Neural progenitor cell (in vitro differentiated cells): ENCODE measurements around the gene DOCK11. TPM values are rescaled to one million over a fixed set of nuclear protein-coding genes. Genes with fewer than 3 reads are reported as not detected.

Source experiments
- DNase-seq: peaks from one replicate; pipeline ENCODE4 v3.0.0-alpha.2; 2016; ENCODE audit warnings: low spot score
- H2AFZ ChIP-seq: fragments of 200-600 bp; sonication (generic); replicated peaks from 2 replicates; pipeline ENCODE4 v1.6.1; 2016; ENCODE audit warnings: antibody characterized with exemption
- H3F3A ChIP-seq: fragments of 200-600 bp; sonication (generic); 2 replicates; pipeline ENCODE4 v1.6.1; 2016; ENCODE audit warnings: antibody characterized with exemption, low read depth
- H3K27ac ChIP-seq: fragments of 200-600 bp; sonication (generic); 2 replicates; pipeline ENCODE4 v1.5.1; 2016; ENCODE audit warnings: mild to moderate bottlenecking
- H3K27me3 ChIP-seq: fragments of 200-600 bp; sonication (generic); 2 replicates; pipeline ENCODE4 v1.6.1; 2016; ENCODE audit warnings: mild to moderate bottlenecking, moderate library complexity
- H3K36me3 ChIP-seq: fragments of 200-600 bp; sonication (generic); 2 replicates; pipeline ENCODE4 v1.5.1; 2016
- H3K4me1 ChIP-seq: fragments of 200-600 bp; sonication (generic); 2 replicates; pipeline ENCODE4 v1.6.1; 2016; ENCODE audit warnings: mixed run types
- H3K4me2 ChIP-seq: fragments of 200-600 bp; sonication (generic); 2 replicates; pipeline ENCODE4 v1.6.1; 2016
- H3K4me3 ChIP-seq: fragments of 200-600 bp; sonication (generic); 2 replicates; pipeline ENCODE4 v1.5.1; 2016
- H3K79me2 ChIP-seq: fragments of 200-600 bp; sonication (generic); 2 replicates; pipeline ENCODE4 v1.6.1; 2016; ENCODE audit warnings: low read depth
- H3K9ac ChIP-seq: fragments of 200-600 bp; sonication (generic); 2 replicates; pipeline ENCODE4 v1.6.1; 2016
- H3K9me3 ChIP-seq: fragments of 200-600 bp; sonication (generic); 2 replicates; pipeline ENCODE4 v1.5.1; 2016; ENCODE audit warnings: low read depth
- H4K20me1 ChIP-seq: fragments of 200-600 bp; sonication (generic); 2 replicates; pipeline ENCODE4 v1.6.1; 2016; ENCODE audit warnings: low read depth
- H3K27ac Mint-ChIP-seq: 3 replicates; pipeline ENCODE4 v1.8.0; 2021; ENCODE audit warnings: mixed read lengths
- H3K27me3 Mint-ChIP-seq: 2 replicates; pipeline ENCODE4 v1.8.0; 2022; ENCODE audit warnings: low read depth, mild to moderate bottlenecking, inconsistent platforms, moderate library complexity, mixed read lengths; ENCODE audit not compliant: insufficient read depth
- H3K36me3 Mint-ChIP-seq: 3 replicates; pipeline ENCODE4 v1.8.0; 2021; ENCODE audit warnings: mixed read lengths
- H3K4me1 Mint-ChIP-seq: 3 replicates; pipeline ENCODE4 v1.8.0; 2021; ENCODE audit warnings: mixed read lengths
- H3K4me3 Mint-ChIP-seq: 3 replicates; pipeline ENCODE4 v1.8.0; 2021; ENCODE audit warnings: mild to moderate bottlenecking, moderate library complexity, mixed read lengths
- H3K9me3 Mint-ChIP-seq: 3 replicates; pipeline ENCODE4 v1.8.0; 2020; ENCODE audit warnings: mixed read lengths
- EZH2 ChIP-seq: fragments of 200-600 bp; sonication (generic); IDR thresholded peaks from 2 replicates; pipeline ENCODE4 v1.6.1; 2017; ENCODE audit warnings: antibody characterized with exemption, mild to moderate bottlenecking, moderate library complexity
- EZH2phosphoT487 ChIP-seq: fragments of 200-600 bp; sonication (generic); IDR thresholded peaks from 2 replicates; pipeline ENCODE4 v1.6.1; 2017; ENCODE audit warnings: antibody characterized with exemption
- total RNA-seq: library from RNA; depleted of rRNA; stranded (reverse); fragments of >200 nt; gene quantifications from 2 replicates; pipeline ENCODE4 v1.2.3, GENCODE V29; 2015; ENCODE audit warnings: low replicate concordance
- TF ChIP-seq, protein P1 (sequence below): fragments of 200-600 bp; sonication (generic); IDR thresholded peaks from 2 replicates; pipeline ENCODE4 v1.5.1; 2017; ENCODE audit warnings: antibody characterized with exemption, mild to moderate bottlenecking

Gene DOCK11
- total RNA-seq, 1 donor from 2014 or later = 20.9 TPM

DNA sequence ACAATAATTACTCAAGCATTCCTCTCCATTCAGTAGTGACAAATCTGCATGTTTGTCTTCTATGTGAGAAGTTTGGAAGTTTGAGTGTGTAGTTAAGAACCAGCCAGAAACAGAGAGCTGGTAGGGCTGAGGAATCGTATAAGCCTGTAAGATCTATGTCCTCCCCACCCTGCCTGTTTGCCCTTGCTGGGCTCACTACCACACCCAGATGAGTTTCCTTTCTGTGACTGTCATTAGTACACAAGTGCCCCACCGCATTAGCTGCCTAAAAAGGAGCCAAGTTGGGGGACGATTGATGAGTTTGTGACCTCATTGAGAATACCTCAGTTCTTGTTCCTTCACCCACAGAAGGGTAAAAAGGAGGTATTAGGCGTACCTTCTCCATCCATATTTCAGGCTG, 28.3 kb downstream of the DOCK11 start:
- no peaks in the 10 kb centered on the region for H3K36me3 ChIP-seq
- H3K79me2 ChIP-seq = no peaks in the 10 kb centered on the region
- no peak overlapping the region for H3K4me3 ChIP-seq
- H4K20me1 ChIP-seq = no peaks in the 10 kb centered on the region
- no peak overlapping the region for H3K27ac Mint-ChIP-seq
- TF ChIP-seq, protein P1, sequence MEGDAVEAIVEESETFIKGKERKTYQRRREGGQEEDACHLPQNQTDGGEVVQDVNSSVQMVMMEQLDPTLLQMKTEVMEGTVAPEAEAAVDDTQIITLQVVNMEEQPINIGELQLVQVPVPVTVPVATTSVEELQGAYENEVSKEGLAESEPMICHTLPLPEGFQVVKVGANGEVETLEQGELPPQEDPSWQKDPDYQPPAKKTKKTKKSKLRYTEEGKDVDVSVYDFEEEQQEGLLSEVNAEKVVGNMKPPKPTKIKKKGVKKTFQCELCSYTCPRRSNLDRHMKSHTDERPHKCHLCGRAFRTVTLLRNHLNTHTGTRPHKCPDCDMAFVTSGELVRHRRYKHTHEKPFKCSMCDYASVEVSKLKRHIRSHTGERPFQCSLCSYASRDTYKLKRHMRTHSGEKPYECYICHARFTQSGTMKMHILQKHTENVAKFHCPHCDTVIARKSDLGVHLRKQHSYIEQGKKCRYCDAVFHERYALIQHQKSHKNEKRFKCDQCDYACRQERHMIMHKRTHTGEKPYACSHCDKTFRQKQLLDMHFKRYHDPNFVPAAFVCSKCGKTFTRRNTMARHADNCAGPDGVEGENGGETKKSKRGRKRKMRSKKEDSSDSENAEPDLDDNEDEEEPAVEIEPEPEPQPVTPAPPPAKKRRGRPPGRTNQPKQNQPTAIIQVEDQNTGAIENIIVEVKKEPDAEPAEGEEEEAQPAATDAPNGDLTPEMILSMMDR = no peak
- no peak for TF ChIP-seq EZH2
- no peak for TF ChIP-seq EZH2phosphoT487
- no peaks in the 10 kb centered on the region for H3K4me1 ChIP-seq
- peaks cover 6% of the 10 kb centered on the region for H3K9me3 Mint-ChIP-seq
- peaks cover 2% of the 10 kb centered on the region for H3K27me3 Mint-ChIP-seq
- no peak overlapping the region for H3K9ac ChIP-seq
- H3K27me3 ChIP-seq = no peaks in the 10 kb centered on the region
- no peak for DNase-seq
- no peaks in the 10 kb centered on the region for H3F3A ChIP-seq
- H3K4me1 Mint-ChIP-seq = peaks cover 44% of the 10 kb centered on the region
- H3K4me3 Mint-ChIP-seq = no peak overlapping the region
- H3K27ac ChIP-seq = no peak overlapping the region
- no peak overlapping the region for H3K4me2 ChIP-seq
- H3K9me3 ChIP-seq = no peaks in the 10 kb centered on the region
- peaks cover 8% of the 10 kb centered on the region for H3K36me3 Mint-ChIP-seq
- no peak overlapping the region for H2AFZ ChIP-seq

DNA sequence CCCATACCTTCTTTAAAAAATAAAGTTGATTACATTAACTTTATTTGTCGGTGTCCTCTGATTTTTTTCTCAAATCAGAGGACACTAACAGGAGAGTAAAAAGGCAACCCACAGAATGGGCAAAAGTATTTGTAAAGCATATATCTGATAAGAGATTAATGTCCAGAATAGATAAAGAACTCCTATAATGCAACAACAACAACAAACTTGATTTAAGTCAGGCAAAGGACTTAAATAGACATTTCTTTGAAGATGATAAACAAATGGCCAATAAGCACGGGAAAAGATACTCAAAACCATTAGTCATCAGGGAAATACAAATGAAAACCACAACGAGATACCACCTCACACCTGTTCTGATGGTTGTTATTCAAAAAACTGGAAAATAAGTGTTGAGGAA, 28.7 kb downstream of the DOCK11 start:
- Histone ChIP-seq H3K9me3 (no peaks in the 10 kb centered on the region), H3K27me3 (no peaks in the 10 kb centered on the region), H3K36me3 (no peaks in the 10 kb centered on the region), H3K4me3 (no peak overlapping the region), H3K9ac (no peak overlapping the region), H2AFZ (no peak overlapping the region), H3K4me1 (no peaks in the 10 kb centered on the region), H4K20me1 (no peaks in the 10 kb centered on the region), H3K27ac (no peak overlapping the region), H3K79me2 (no peaks in the 10 kb centered on the region), H3K4me2 (no peak overlapping the region), H3F3A (no peaks in the 10 kb centered on the region)
- no peak for DNase-seq
- Mint-ChIP-seq H3K27me3 (peaks cover 2% of the 10 kb centered on the region), H3K4me3 (no peak overlapping the region), H3K9me3 (peaks cover 6% of the 10 kb centered on the region), H3K4me1 (peaks cover 41% of the 10 kb centered on the region), H3K27ac (no peak overlapping the region), H3K36me3 (peaks cover 8% of the 10 kb centered on the region)
- TF ChIP-seq EZH2phosphoT487 (no peak), EZH2 (no peak)
- TF ChIP-seq, protein P1 = no peak

DNA sequence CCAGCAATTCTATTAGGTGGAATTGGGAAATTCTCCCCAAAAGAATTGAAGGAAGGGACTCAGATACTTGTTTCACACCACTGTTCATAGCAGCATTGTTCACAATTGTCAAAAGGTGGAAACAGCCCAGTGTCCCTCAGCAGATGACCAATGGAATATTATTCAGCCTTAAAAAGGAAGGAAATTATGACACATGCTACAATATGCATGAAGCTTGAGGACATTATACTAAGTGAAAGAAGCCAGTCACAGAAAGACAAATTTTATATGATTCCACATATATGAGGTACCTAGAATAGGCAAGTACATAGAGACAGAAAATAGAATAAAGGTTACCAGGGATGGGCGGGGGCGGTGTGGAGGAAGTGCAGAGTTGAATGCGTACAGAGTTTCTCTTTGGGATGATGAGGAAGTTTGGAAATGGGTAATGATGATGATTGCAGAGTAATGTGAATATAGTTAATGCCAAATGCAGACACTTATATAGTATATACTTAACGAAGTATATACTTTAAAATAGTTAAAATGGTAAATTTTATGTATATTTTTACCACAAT, 29.6 kb downstream of the DOCK11 start:
- Histone ChIP-seq H3K27ac (no peak overlapping the region), H3F3A (no peaks in the 10 kb centered on the region), H3K36me3 (no peaks in the 10 kb centered on the region), H4K20me1 (no peaks in the 10 kb centered on the region), H3K27me3 (no peaks in the 10 kb centered on the region), H3K4me1 (no peaks in the 10 kb centered on the region), H3K4me2 (no peak overlapping the region), H3K79me2 (no peaks in the 10 kb centered on the region), H2AFZ (no peak overlapping the region), H3K9me3 (no peaks in the 10 kb centered on the region), H3K9ac (no peak overlapping the region), H3K4me3 (no peak overlapping the region)
- peaks cover 31% of the 10 kb centered on the region for H3K4me1 Mint-ChIP-seq
- H3K36me3 Mint-ChIP-seq = peaks cover 8% of the 10 kb centered on the region
- peaks cover 2% of the 10 kb centered on the region for H3K27me3 Mint-ChIP-seq
- no peak for DNase-seq
- TF ChIP-seq, protein P1 = no peak
- H3K4me3 Mint-ChIP-seq = no peak overlapping the region
- no peak overlapping the region for H3K27ac Mint-ChIP-seq
- peaks cover 6% of the 10 kb centered on the region for H3K9me3 Mint-ChIP-seq
